Smooth muscle cell (in vitro differentiated cells): ENCODE data around the gene MAOA. TPM values are rescaled to one million over a fixed set of nuclear protein-coding genes. Genes with fewer than 3 reads are reported as not detected.

Experiments
- DNase-seq: peaks from one replicate; lab custom pipeline; 2025; ENCODE audit not compliant: unreplicated experiment; lab: John Stamatoyannopoulos, UW
- H2AFZ ChIP-seq: fragments of 200-600 bp; sonication (generic); 2 replicates; pipeline ENCODE4 v1.6.0; 2016; ENCODE audit warnings: antibody characterized with exemption, low read depth, mild to moderate bottlenecking
- H3F3A ChIP-seq: fragments of 200-600 bp; sonication (generic); 2 replicates; pipeline ENCODE4 v1.6.0; 2017; ENCODE audit warnings: antibody characterized with exemption, low read depth
- H3K27ac ChIP-seq: fragments of 200-600 bp; sonication (generic); 2 replicates; pipeline ENCODE4 v1.5.1; 2016; ENCODE audit warnings: low read depth, mild to moderate bottlenecking
- H3K27me3 ChIP-seq: fragments of 200-600 bp; sonication (generic); 2 replicates; pipeline ENCODE4 v1.6.1; 2016; ENCODE audit warnings: low read depth, mild to moderate bottlenecking
- H3K36me3 ChIP-seq: fragments of 200-600 bp; sonication (generic); 2 replicates; pipeline ENCODE4 v1.5.1; 2016; ENCODE audit warnings: low read depth
- H3K4me1 ChIP-seq: fragments of 200-600 bp; sonication (generic); 2 replicates; pipeline ENCODE4 v1.5.1; 2016; ENCODE audit warnings: low read depth
- H3K4me2 ChIP-seq: fragments of 200-600 bp; sonication (generic); 2 replicates; pipeline ENCODE4 v1.6.0; 2016; ENCODE audit warnings: mild to moderate bottlenecking
- H3K4me3 ChIP-seq: fragments of 200-600 bp; sonication (generic); 2 replicates; pipeline ENCODE4 v1.5.1; 2016; ENCODE audit warnings: mild to moderate bottlenecking
- H3K79me2 ChIP-seq: fragments of 200-600 bp; sonication (generic); 2 replicates; pipeline ENCODE4 v1.6.0; 2016; ENCODE audit warnings: low read depth, mild to moderate bottlenecking
- H3K9ac ChIP-seq: fragments of 200-600 bp; sonication (generic); 2 replicates; pipeline ENCODE4 v1.6.0; 2016; ENCODE audit warnings: low read depth
- H3K9me3 ChIP-seq: fragments of 200-600 bp; sonication (generic); replicated peaks from 2 replicates; pipeline ENCODE4 v1.5.1; 2016; ENCODE audit warnings: low read depth
- H4K20me1 ChIP-seq: fragments of 200-600 bp; sonication (generic); 2 replicates; pipeline ENCODE4 v1.6.0; 2016; ENCODE audit warnings: low read depth
- CTCF ChIP-seq: fragments of 200-600 bp; sonication (generic); IDR thresholded peaks from 2 replicates; pipeline ENCODE4 v1.5.1; 2017; ENCODE audit warnings: borderline replicate concordance, mild to moderate bottlenecking, antibody characterized with exemption; ENCODE audit not compliant: insufficient read depth, poor library complexity, severe bottlenecking
- WGBS: methylation state at CpG from one replicate; pipeline ENCODE4 v1.1.7; 2016; ENCODE audit warnings: low lambda C conversion rate; 5-methylcytosine and 5-hydroxymethylcytosine counted together
- polyA plus RNA-seq: library from polyadenylated mRNA; unstranded; fragments of >200 nt; fragmentation: Nextera tagmentation; extraction: Ambion mirVana; gene quantifications from 2 replicates; pipeline ENCODE4 v1.2.1, GENCODE V29; 2016
- total RNA-seq: library from RNA; depleted of rRNA; stranded (reverse); fragments of >200 nt; gene quantifications from 2 replicates; pipeline ENCODE4 v1.2.3, GENCODE V29; 2014

The MAOA gene
- total and polyA plus RNA-seq, 2 experiments from 2014 or later, result 1.2 to 1.6 TPM

DNA sequence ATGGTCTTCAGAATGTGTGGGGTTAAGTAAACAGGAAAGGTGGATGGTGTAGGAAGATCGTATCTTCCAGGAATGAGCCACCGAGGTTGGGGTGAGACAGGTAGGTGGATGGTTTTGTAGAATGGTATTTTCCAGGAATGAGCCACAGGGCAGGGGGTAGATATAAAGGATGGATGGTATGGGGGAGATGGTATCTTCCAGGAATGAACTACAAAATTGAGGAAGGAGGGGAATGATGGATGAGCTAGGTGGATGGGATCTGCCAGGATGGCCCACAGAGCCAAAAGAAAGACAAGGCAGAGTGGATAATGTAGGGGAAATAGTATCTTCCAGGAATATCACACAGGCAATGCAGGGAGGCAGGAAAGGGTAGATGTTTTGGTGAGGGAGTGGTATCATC, 60.0 kb downstream of the MAOA start:
- Histone ChIP-seq H3K36me3 (no peaks in the 10 kb centered on the region), H3K9ac (no peak overlapping the region), H3K79me2 (no peaks in the 10 kb centered on the region), H2AFZ (no peak overlapping the region), H3K27ac (no peak overlapping the region), H4K20me1 (no peaks in the 10 kb centered on the region), H3K4me1 (no peaks in the 10 kb centered on the region), H3K9me3 (no peaks in the 10 kb centered on the region), H3F3A (no peaks in the 10 kb centered on the region), H3K27me3 (no peaks in the 10 kb centered on the region), H3K4me3 (no peak overlapping the region), H3K4me2 (no peak overlapping the region)
- WGBS, result 80% methylated on average over 2 of the region's 2 CpGs
- TF ChIP-seq CTCF, result no peak
- no peak for DNase-seq

- Histone ChIP-seq H3K4me3 (no peak overlapping the region), H2AFZ (no peak overlapping the region), H3F3A (no peaks in the 10 kb centered on the region), H3K27ac (no peak overlapping the region), H3K79me2 (no peaks in the 10 kb centered on the region), H3K27me3 (no peaks in the 10 kb centered on the region), H3K36me3 (no peaks in the 10 kb centered on the region), H4K20me1 (no peaks in the 10 kb centered on the region), H3K9ac (no peak overlapping the region), H3K4me2 (no peak overlapping the region), H3K4me1 (no peaks in the 10 kb centered on the region), H3K9me3 (no peaks in the 10 kb centered on the region)
- WGBS, result 80% methylated on average over 1 of the region's 1 CpG
- DNase-seq, result no peak
- no peak for TF ChIP-seq CTCF
These were observed 60.6 kb downstream of the MAOA start for GRCh38 chrX:43716696-43717095.

- no peak for TF ChIP-seq CTCF
- DNase-seq, result no peak
- Histone ChIP-seq H3F3A (no peaks in the 10 kb centered on the region), H3K4me2 (no peak overlapping the region), H3K79me2 (no peaks in the 10 kb centered on the region), H3K4me3 (no peak overlapping the region), H3K27ac (no peak overlapping the region), H3K36me3 (no peaks in the 10 kb centered on the region), H3K9ac (no peak overlapping the region), H3K4me1 (no peaks in the 10 kb centered on the region), H3K9me3 (no peaks in the 10 kb centered on the region), H3K27me3 (no peaks in the 10 kb centered on the region), H4K20me1 (no peaks in the 10 kb centered on the region), H2AFZ (no peak overlapping the region)
- 89% methylated on average over 1 of the region's 1 CpG for WGBS
These were observed 61.1 kb downstream of the MAOA start for GRCh38 chrX:43717161-43717560.

GRCh38 chrX:43718081-43718480, 62.0 kb downstream of the MAOA start:
- no peaks in the 10 kb centered on the region for H3F3A ChIP-seq
- H2AFZ ChIP-seq, result no peak overlapping the region
- H3K9ac ChIP-seq, result no peak overlapping the region
- H3K4me1 ChIP-seq, result no peaks in the 10 kb centered on the region
- H3K9me3 ChIP-seq, result no peaks in the 10 kb centered on the region
- no peak for DNase-seq
- no peak overlapping the region for H3K27ac ChIP-seq
- TF ChIP-seq CTCF, result no peak
- H3K36me3 ChIP-seq, result no peaks in the 10 kb centered on the region
- no peaks in the 10 kb centered on the region for H3K79me2 ChIP-seq
- H3K4me3 ChIP-seq, result no peak overlapping the region
- H4K20me1 ChIP-seq, result no peaks in the 10 kb centered on the region
- 100% methylated on average over 1 of the region's 1 CpG for WGBS
- H3K27me3 ChIP-seq, result no peaks in the 10 kb centered on the region
- no peak overlapping the region for H3K4me2 ChIP-seq
